GM21528 (cell line): ENCODE data around the gene SRPRA.
"Not testable (repeated sequence)": the region's sequence is repeated elsewhere in the genome, so short reads cannot be mapped to it uniquely, and the experiment has no call there.

Experiments
- ATAC-seq: cut with Tn5 transposase; IDR thresholded peaks from one replicate; pipeline ENCODE4 v1.9.1; 2021; ENCODE audit warnings: mild to moderate bottlenecking, moderate library complexity; ENCODE audit not compliant: unreplicated experiment, low FRiP score

The SRPRA gene

GRCh38 chr11:126284829-126285228 lies 16.1 kb upstream of the SRPRA start:
- peak; percentile 63 for ATAC-seq

GRCh38 chr11:126282736-126283591 lies 14.3 kb upstream of the SRPRA start, which contains the start of gene TIRAP:
TIRAP (plus strand) TSS chr11:126283093; CDS start chr11:126290895, 7,802 bp downstream.
- peak; percentile 59 for ATAC-seq

DNA sequence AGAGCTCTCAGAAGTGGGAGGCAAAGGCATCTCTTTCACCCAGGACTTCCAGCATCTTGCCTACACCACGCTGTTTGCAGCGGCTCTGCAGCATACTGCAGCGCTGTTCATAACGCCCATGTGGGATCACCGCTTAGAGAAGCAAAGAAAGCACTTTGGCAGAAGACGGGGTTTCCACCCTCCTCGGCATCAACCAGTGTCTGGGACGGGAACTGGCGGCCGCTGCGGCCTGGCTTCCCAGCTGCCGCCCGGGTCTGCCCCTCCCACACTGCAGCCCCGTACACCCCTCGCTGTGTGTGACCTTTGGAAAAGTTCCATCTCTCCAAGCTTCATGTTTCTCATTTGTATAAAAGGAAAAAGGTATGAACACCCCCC lies 13.7 kb upstream of the SRPRA start:
- ATAC-seq: no peak

DNA sequence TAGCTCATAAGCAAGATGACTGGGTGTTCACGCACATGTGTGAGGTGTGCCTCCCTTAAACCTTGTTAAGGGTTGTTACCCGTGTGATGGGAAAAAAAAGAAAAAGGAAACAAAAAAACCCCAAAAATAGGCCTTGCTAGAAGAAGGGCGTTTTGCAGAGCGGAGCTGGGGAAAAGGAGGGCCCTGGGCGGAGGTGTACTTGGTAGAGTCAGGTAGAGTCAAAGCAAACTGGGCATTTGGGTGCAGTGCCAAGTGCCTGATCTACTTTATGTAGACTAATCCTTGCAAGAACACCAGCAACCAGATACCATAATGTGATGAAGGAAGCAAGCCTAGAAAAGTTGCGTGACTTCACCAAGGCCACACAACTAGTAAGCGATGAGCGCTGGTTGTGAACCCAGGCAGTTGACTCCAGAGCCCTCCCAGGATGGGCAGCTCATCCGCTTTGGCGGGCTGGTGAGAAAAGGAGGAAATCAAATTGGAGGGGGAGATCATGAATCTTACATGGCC lies 13.0 kb upstream of the SRPRA start:
- ATAC-seq: no peak

- ATAC-seq: no peak
Observed at GRCh38 chr11:126281245-126281644, 12.6 kb upstream of the SRPRA start.

DNA sequence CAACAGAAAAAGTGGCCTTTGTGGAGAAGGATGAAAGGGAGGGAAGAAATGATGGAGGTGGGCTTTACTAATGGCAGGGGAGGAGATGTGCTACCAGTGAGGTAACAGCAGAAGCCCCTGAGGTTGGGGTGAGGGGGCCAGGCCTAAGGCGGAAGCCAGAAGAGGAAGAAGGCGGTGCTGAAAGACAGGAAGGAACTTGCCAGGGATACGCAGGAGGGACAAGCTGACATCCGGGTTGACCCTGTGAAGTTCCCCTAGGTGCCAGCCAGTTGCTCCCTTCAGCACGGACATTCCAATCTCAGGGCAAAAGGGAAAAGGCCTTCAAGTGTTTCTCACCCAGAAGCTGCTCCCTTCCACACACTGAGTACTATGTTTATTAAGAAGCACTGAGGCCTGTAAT lies 11.9 kb upstream of the SRPRA start:
- ATAC-seq: no peak

- ATAC-seq: no peak
Observed at GRCh38 chr11:126279191-126279590, 10.5 kb upstream of the SRPRA start.

GRCh38 chr11:126277780-126278179 lies 9.1 kb upstream of the SRPRA start:
- ATAC-seq: no peak

- ATAC-seq: no peak
Observed at GRCh38 chr11:126277322-126277721, 8.6 kb upstream of the SRPRA start.

DNA sequence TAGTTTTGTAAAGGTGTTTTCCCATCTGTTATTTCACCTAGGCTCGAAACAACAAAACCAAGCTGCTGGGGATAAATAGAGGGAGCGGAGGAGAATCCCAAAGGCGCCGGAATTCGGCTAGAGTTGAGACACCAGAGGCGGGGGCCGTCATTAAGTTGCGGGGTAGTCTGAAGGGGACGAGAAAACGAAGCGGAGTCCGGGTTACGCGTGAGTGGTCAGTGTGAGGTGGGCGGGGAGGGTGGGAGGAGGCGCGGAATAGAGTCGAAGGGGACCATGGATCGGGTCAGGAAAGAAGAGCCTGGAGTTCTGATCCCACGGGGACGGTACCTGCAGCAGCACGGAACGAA lies 361 bp downstream of the SRPRA start:
- peak; percentile 4 for ATAC-seq

DNA sequence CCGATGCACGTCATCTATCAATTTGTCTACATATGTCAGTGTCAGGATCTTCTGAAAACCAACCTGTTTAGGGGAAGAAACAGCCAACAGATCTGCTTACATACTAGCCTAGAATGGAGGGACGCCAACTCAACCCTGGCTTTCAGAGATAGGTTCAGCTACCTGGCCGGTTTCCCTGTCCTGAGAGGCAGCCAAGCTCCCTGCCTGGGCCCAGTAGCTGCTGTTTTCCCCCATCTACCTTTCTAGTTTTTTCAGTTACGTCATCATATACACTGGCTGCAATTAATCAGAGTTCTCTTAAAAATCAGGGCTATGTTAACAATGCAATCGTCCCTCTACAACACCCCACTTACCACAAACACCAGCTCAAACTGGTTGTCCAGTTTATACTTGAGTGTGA lies 1.0 kb downstream of the SRPRA start:
- no peak for ATAC-seq

DNA sequence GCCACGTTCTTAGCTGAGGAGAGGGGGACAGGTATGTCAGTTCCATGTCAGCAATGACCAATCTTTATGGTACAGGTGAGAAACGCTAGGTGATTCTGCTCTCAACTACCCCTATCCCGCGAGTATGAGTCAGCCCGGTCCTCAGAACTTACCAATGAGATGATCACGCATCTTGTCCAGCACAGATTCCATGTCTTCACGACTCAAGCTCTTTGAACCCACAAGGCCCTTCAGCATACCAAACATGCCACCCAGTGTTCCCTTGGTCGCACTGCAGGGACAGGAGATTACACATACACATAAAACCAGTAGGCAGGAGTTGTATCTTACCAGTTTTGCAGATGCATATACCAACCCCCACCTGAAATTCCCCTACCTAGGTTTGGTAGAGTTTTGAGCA lies 2.9 kb downstream of the SRPRA start:
- ATAC-seq: no peak

DNA sequence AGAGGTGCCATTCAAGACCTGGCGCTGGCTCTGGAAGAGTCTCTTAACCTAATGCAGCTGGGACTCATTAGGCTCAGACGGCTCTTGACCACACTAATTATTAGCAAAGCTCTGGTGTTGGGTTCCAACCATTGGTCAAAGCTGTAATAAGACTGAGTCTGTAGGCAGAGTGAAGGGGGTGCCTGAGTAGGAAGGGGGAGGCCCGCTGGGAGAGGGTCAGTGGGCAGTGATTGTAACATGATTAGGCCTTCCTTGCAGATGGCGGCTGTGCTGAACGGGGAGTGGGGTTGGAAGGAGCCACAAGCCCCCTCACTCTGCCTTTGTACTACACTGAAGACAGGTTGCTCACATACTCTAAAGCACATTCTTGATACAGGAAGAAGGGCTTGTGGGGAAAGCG lies 5.2 kb downstream of the SRPRA start:
- no peak for ATAC-seq

GRCh38 chr11:126262216-126262615 lies 6.5 kb downstream of the SRPRA start:
- ATAC-seq: no peak

DNA sequence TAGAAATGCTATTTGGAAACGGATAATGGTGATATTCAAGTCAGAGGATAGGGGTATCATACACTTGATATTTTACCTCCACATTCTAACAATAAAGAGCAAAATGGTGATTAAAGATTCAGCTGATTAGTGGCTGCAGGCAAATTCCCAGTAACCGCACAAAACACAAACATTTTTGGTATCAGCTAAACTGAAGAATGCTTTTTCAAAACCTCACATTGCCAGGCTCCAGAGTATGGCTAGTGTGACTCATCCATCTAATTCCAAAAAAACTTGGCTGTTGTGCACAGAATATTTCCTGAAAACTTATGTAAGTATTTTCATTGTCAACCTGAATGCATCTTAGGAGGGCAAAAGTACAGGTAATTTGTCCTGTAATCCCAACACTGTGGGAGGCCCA lies 10.9 kb downstream of the SRPRA start:
- no peak for ATAC-seq

- no peak for ATAC-seq
Observed at GRCh38 chr11:126257144-126257543, 11.6 kb downstream of the SRPRA start.

- ATAC-seq: no peak
Observed at GRCh38 chr11:126256216-126256615, 12.5 kb downstream of the SRPRA start.

DNA sequence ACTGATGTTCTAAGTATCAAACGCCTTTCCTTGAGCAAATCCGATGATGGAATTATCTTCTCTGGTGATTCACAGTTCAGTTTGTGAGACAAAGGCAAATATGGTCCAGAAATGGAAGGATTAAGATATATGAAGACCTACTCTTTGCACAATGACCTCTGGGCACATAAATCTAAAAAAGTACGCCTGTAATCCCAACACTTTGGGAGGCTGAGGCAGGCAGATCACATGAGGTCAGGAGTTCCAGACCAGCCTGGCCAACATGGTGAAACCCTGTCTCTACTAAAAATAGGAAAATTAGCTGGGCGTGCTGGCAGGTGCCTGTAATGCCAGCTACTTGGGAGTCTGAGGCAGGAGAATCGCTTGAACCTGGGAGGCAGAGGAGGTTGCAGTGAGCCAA lies 13.2 kb downstream of the SRPRA start:
- ATAC-seq: not testable (repeated sequence)

GRCh38 chr11:126254819-126255218 lies 13.9 kb downstream of the SRPRA start:
- no peak for ATAC-seq

GRCh38 chr11:126253265-126253664 lies 15.4 kb downstream of the SRPRA start:
- ATAC-seq: no peak

- ATAC-seq: no peak
Observed at GRCh38 chr11:126246636-126247035, 22.1 kb downstream of the SRPRA start.

DNA sequence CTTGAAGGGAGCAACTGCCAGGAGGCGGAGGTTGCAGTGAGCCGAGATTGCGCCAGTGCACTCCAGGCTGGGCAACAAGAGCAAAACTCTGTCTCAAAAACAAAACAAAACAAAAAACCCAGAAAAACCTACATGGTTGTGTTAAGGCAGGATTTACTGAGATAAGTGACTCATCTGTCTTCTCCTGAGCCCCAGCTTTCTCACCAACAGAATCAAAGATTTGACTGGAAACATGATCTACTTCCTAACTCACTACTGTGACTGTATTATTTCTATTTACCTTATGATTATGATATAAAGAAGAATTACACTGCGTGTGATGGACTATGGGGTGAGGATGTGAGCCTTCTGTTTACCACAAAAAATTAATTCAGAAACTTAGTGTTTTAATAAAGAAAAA lies 35.3 kb downstream of the SRPRA start:
- no peak for ATAC-seq
